AG04450 (cell line): ENCODE results near the gene TSPAN15. TPM values are rescaled to one million over a fixed set of nuclear protein-coding genes. Genes with fewer than 3 reads are reported as not detected.

Experiments used
- CTCF ChIA-PET: fragments of 300-600, 350-600 bp; formaldehyde crosslinking; extraction: SDS; loops from one replicate; lab custom pipeline; 2022; ENCODE audit warnings: antibody characterized with exemption, inconsistent platforms; lab: Charles Lee
- POLR2A ChIA-PET: fragments of 350-600 bp; formaldehyde crosslinking; extraction: SDS; loops from one replicate; lab custom pipeline; 2021; ENCODE audit warnings: antibody characterized with exemption, inconsistent platforms; lab: Yijun Ruan, JAX
- DNase-seq: peaks from one replicate; pipeline ENCODE4 v3.0.0-alpha.2; 2011; ENCODE audit warnings: low read depth, low spot score
- H3K27ac ChIP-seq: one replicate; pipeline ENCODE4 v1.5.1; 2012; ENCODE audit warnings: low read depth, low read length, control low read depth
- H3K27me3 ChIP-seq: one replicate; pipeline ENCODE4 v1.6.0; 2012; ENCODE audit warnings: low read length; ENCODE audit not compliant: control insufficient read depth, insufficient read depth
- H3K4me3 ChIP-seq: 2 replicates; pipeline ENCODE4 v1.5.1; 2011; ENCODE audit warnings: mild to moderate bottlenecking, low read depth, low read length, control low read depth
- H3K9me3 ChIP-seq: 2 replicates; pipeline ENCODE4 v1.5.1; 2012; ENCODE audit warnings: low read length; ENCODE audit not compliant: control insufficient read depth, insufficient read depth
- CTCF ChIP-seq: IDR thresholded peaks from 2 replicates; pipeline ENCODE4 v1.5.1; 2011; ENCODE audit warnings: low read depth, low read length, control low read depth, inconsistent platforms
- polyA minus RNA-seq: library from RNA; depleted of rRNA, polyadenylated mRNA; stranded (reverse); fragments of >200 nt; gene quantifications from 2 replicates; pipeline ENCODE4 v1.2.3, GENCODE V29; 2011; rRNA and poly(A)+ RNA removed
- polyA plus RNA-seq: library from polyadenylated mRNA; depleted of rRNA; stranded (reverse); fragments of >200 nt; gene quantifications from 2 replicates; pipeline ENCODE4 v1.2.3, GENCODE V29; 2011; rRNA removed

Gene TSPAN15
- polyA plus RNA-seq = 0.35 and 0.38 TPM in 2 replicates
- 0.69 and 1.4 TPM in 2 replicates for polyA minus RNA-seq

- peaks cover 19% of the 10 kb centered on the region for H3K27me3 ChIP-seq
- H3K4me3 ChIP-seq = peak within 1 kb of the TSS; percentile 50
- no peak within 1 kb of the TSS for H3K27ac ChIP-seq
- CTCF ChIA-PET = interaction anchor here (1.3 kb wide), 1 partner anchor 22 kb away, joined by 3 read pairs; no protein-coding TSS in a partner anchor
- H3K9me3 ChIP-seq = no peaks in the 10 kb centered on the region; the same call in 1 of the 2 replicates
- POLR2A ChIA-PET = no interaction called here
- TF ChIP-seq CTCF = no peak
- no peak for DNase-seq
Measured at GRCh38 chr10:69451209-69451783, at the start of gene TSPAN15. TSPAN15 (plus strand) TSS chr10:69451465; CDS start chr10:69451595, 130 bp downstream.

- Histone ChIP-seq H3K9me3 (no peaks in the 10 kb centered on the region; the same call in 1 of the 2 replicates), H3K27me3 (no peaks in the 10 kb centered on the region), H3K27ac (no peak overlapping the region), H3K4me3 (no peak overlapping the region)
- TF ChIP-seq CTCF = no peak
- DNase-seq = no peak
- CTCF ChIA-PET = interaction anchor here (0.5 to 2.0 kb wide), 2 partner anchors 10 to 276 kb away, joined by 4 to 12 read pairs; no protein-coding TSS in a partner anchor
- POLR2A ChIA-PET = no interaction called here
Measured at GRCh38 chr10:69402386-69402785, 48.9 kb upstream of the TSPAN15 start.

- Histone ChIP-seq H3K9me3 (no peaks in the 10 kb centered on the region; the same call in 1 of the 2 replicates), H3K4me3 (no peak overlapping the region), H3K27ac (peak overlapping the region; percentile 61), H3K27me3 (no peaks in the 10 kb centered on the region)
- POLR2A ChIA-PET = interaction anchor here (0.8 to 1.0 kb wide), 2 partner anchors 44 to 84 kb away, joined by 3 read pairs; no protein-coding TSS in a partner anchor
- TF ChIP-seq CTCF = no peak
- CTCF ChIA-PET = interaction anchor here (0.5 to 2.0 kb wide), 5 partner anchors 10 to 309 kb away, joined by 3 to 12 read pairs (median 4); no protein-coding TSS in a partner anchor
- no peak for DNase-seq
Measured at GRCh38 chr10:69403066-69403465, 48.2 kb upstream of the TSPAN15 start.

GRCh38 chr10:69403519-69403918 lies 47.7 kb upstream of the TSPAN15 start:
- H3K27me3 ChIP-seq = no peaks in the 10 kb centered on the region
- H3K27ac ChIP-seq = peak overlapping the region; percentile 62
- peak; percentile 76 for DNase-seq
- TF ChIP-seq CTCF = no peak
- no peaks in the 10 kb centered on the region; the same call in 1 of the 2 replicates for H3K9me3 ChIP-seq
- CTCF ChIA-PET = interaction anchor here (0.7 to 2.0 kb wide), 5 partner anchors 10 to 309 kb away, joined by 3 to 12 read pairs (median 4); no protein-coding TSS in a partner anchor
- H3K4me3 ChIP-seq = no peak overlapping the region
- POLR2A ChIA-PET = interaction anchor here (0.6 to 1.0 kb wide), 3 partner anchors 43 to 469 kb away, joined by 3 read pairs; no protein-coding TSS in a partner anchor

GRCh38 chr10:69404786-69405185 lies 46.5 kb upstream of the TSPAN15 start:
- no peaks in the 10 kb centered on the region for H3K27me3 ChIP-seq
- ChIA-PET CTCF (no interaction called here), POLR2A (no interaction called here)
- H3K4me3 ChIP-seq = no peak overlapping the region
- DNase-seq = no peak
- TF ChIP-seq CTCF = no peak
- H3K9me3 ChIP-seq = no peaks in the 10 kb centered on the region; the same call in 1 of the 2 replicates
- H3K27ac ChIP-seq = no peak overlapping the region
